Mucosa of descending colon (tissue), 3 donors: ENCODE results near the gene LCN1. TPM values are rescaled to one million over a fixed set of nuclear protein-coding genes. Genes with fewer than 3 reads are reported as not detected.

Experiments used
- ATAC-seq: fragments of 200-7000 bp; cut with Tn5 transposase; one replicate; pipeline ENCODE4 v1.9.1; 2020; ENCODE audit warnings: mild to moderate bottlenecking, moderate library complexity
- DNase-seq, 3 donors: peaks; one replicate each; pipeline ENCODE4 v3.0.0-alpha.2; 2020
- H3K36me3 ChIP-seq: fragments of 200-600 bp; one replicate; pipeline ENCODE4 v1.8.0; 2021; ENCODE audit warnings: low read depth, mild to moderate bottlenecking
- H3K4me1 ChIP-seq: fragments of 200-600 bp; one replicate; pipeline ENCODE4 v1.8.0; 2021; ENCODE audit warnings: low read depth, mild to moderate bottlenecking
- H3K4me3 ChIP-seq: fragments of 200-600 bp; one replicate; pipeline ENCODE4 v1.8.0; 2021; ENCODE audit warnings: mild to moderate bottlenecking
- H3K9me3 ChIP-seq: fragments of 200-600 bp; one replicate; pipeline ENCODE4 v1.8.0; 2021; ENCODE audit warnings: mild to moderate bottlenecking
- CTCF ChIP-seq: fragments of 200-600 bp; IDR thresholded peaks from one replicate; pipeline ENCODE4 v1.8.0; 2022; ENCODE audit warnings: antibody characterized with exemption, mild to moderate bottlenecking
- intact Hi-C, 2 donors: fragments of 100-400 bp; cut with DNase I in 1 of 2; cut with micrococcal nuclease in 1 of 2; formaldehyde crosslinking; loops; one replicate each; pipeline versions ENCODE4 v1.11.0 to v1.11.1; 2022; cut with DNase I, micrococcal nuclease
- total RNA-seq, 3 donors: library from RNA; stranded (reverse); fragmentation: NEBNext Ultra II Directional in 2 of 3; extraction: Animal tissue kit (Norgen Biotek cat#: 25700) in 2 of 3; gene quantifications; one replicate each; pipeline versions ENCODE4 v1.2.1 to v1.2.4, GENCODE V29; 2021 to 2023
- donor health status: DM: no; HTN: no; CAD: no; lungs with moderate emphysema.
- donor health status: DM: no; HTN: no; CAD: no.
- donor health status: DM: no; HTN: yes; CAD: no.

The LCN1 gene
- total RNA-seq, 3 donors from 2014 or later = not detected

GRCh38 chr9:135522137-135522877 is 1.1 kb downstream of the LCN1 start:
- Histone ChIP-seq H3K4me1 (no peaks in the 10 kb centered on the region), H3K9me3 (no peaks in the 10 kb centered on the region), H3K36me3 (no peaks in the 10 kb centered on the region), H3K4me3 (no peak overlapping the region)
- intact Hi-C loops = no loop called here
- DNase-seq (no peak), ATAC-seq (no peak)
- TF ChIP-seq CTCF = no peak

- H3K36me3 ChIP-seq = no peaks in the 10 kb centered on the region
- H3K4me1 ChIP-seq = no peaks in the 10 kb centered on the region
- intact Hi-C loops = no loop called here
- no peak for DNase-seq
- TF ChIP-seq CTCF = no peak
- no peaks in the 10 kb centered on the region for H3K9me3 ChIP-seq
- ATAC-seq = no peak
- H3K4me3 ChIP-seq = no peak overlapping the region
Measured at GRCh38 chr9:135522931-135523330, 1.7 kb downstream of the LCN1 start.

GRCh38 chr9:135523521-135524129 is 2.4 kb downstream of the LCN1 start:
- DNase-seq = no peak
- intact Hi-C loops = no loop called here
- ATAC-seq = no peak
- Histone ChIP-seq H3K36me3 (no peaks in the 10 kb centered on the region), H3K4me3 (no peak overlapping the region), H3K9me3 (no peaks in the 10 kb centered on the region), H3K4me1 (no peaks in the 10 kb centered on the region)
- TF ChIP-seq CTCF = no peak

GRCh38 chr9:135524130-135524861 is 3.1 kb downstream of the LCN1 start:
- no peak for DNase-seq
- ATAC-seq = no peak
- H3K36me3 ChIP-seq = no peaks in the 10 kb centered on the region
- TF ChIP-seq CTCF = no peak
- H3K4me1 ChIP-seq = no peaks in the 10 kb centered on the region
- no peaks in the 10 kb centered on the region for H3K9me3 ChIP-seq
- intact Hi-C loops = no loop called here
- no peak overlapping the region for H3K4me3 ChIP-seq

- Histone ChIP-seq H3K9me3 (no peaks in the 10 kb centered on the region), H3K4me1 (no peaks in the 10 kb centered on the region), H3K4me3 (no peak overlapping the region), H3K36me3 (no peaks in the 10 kb centered on the region)
- ATAC-seq = no peak
- DNase-seq = no peak
- no peak for TF ChIP-seq CTCF
- intact Hi-C loops = no loop called here
Measured at GRCh38 chr9:135525241-135526088, 4.2 kb downstream of the LCN1 start.
